ENCODE results near the gene CHRDL2. TPM values are rescaled to one million over a fixed set of nuclear protein-coding genes. Genes with fewer than 3 reads are reported as not detected.

CHRDL2 gene
- total RNA-seq, 6 experiments from 2014 or later: 2.9 to 41.4 (median 23.9) TPM

GRCh38 chr11:74720596-74721478, 10.4 kb downstream of the CHRDL2 start:
- Histone ChIP-seq H3K9me3 (no peaks in the 10 kb centered on the region), H3K4me3 (no peak overlapping the region), H3K27me3 (no peaks in the 10 kb centered on the region), H3K4me1 (no peaks in the 10 kb centered on the region), H3K27ac (no peak overlapping the region), H3K36me3 (no peaks in the 10 kb centered on the region)
- intact Hi-C loops (cut with DNase I): loop anchor here (10.0 kb wide), 1 partner anchor 86 kb away; no protein-coding TSS in a partner anchor
- TF ChIP-seq CTCF (IDR thresholded peaks at IDR 0.05): no peak
- no peak for TF ChIP-seq POLR2A (IDR thresholded peaks at IDR 0.05)
- 85% methylated on average over 3 of the region's 17 CpGs for WGBS (ENCODE audit: insufficient coverage, low coverage, low lambda C conversion rate, missing lambda C conversion rate)
- ATAC-seq (peak in 1 of 4 donors; percentile 14), DNase-seq (no peak)

GRCh38 chr11:74719011-74719410, 12.2 kb downstream of the CHRDL2 start:
- TF ChIP-seq CTCF (IDR thresholded peaks at IDR 0.05): no peak
- TF ChIP-seq POLR2A (IDR thresholded peaks at IDR 0.05): no peak
- H3K9me3 ChIP-seq: no peaks in the 10 kb centered on the region
- DNase-seq (no peak), ATAC-seq (no peak)
- H3K27ac ChIP-seq: no peak overlapping the region
- no peaks in the 10 kb centered on the region for H3K36me3 ChIP-seq
- whole genome bisulfite sequencing (ENCODE audit: insufficient coverage, low coverage, low lambda C conversion rate, missing lambda C conversion rate): 91% methylated on average over 5 of the region's 5 CpGs
- no peaks in the 10 kb centered on the region for H3K4me1 ChIP-seq
- H3K4me3 ChIP-seq: no peak overlapping the region
- H3K27me3 ChIP-seq: no peaks in the 10 kb centered on the region
- intact Hi-C loops (cut with DNase I): no loop called here

GRCh38 chr11:74717221-74717969, 13.8 kb downstream of the CHRDL2 start:
- no peak for TF ChIP-seq POLR2A (IDR thresholded peaks at IDR 0.05)
- no peak for TF ChIP-seq CTCF (IDR thresholded peaks at IDR 0.05)
- Histone ChIP-seq H3K27ac (no peak overlapping the region), H3K4me1 (no peaks in the 10 kb centered on the region), H3K4me3 (no peak overlapping the region), H3K27me3 (no peaks in the 10 kb centered on the region), H3K36me3 (no peaks in the 10 kb centered on the region), H3K9me3 (no peaks in the 10 kb centered on the region)
- 63% methylated on average over 4 of the region's 5 CpGs for WGBS (ENCODE audit: insufficient coverage, low coverage, low lambda C conversion rate, missing lambda C conversion rate)
- ATAC-seq: no peak
- intact Hi-C loops (cut with DNase I): no loop called here
- no peak for DNase-seq

- DNase-seq (no peak), ATAC-seq (no peak)
- H3K36me3 ChIP-seq: no peaks in the 10 kb centered on the region
- WGBS (ENCODE audit: insufficient coverage, low coverage, low lambda C conversion rate, missing lambda C conversion rate): 76% methylated on average over 6 of the region's 7 CpGs
- H3K9me3 ChIP-seq: no peaks in the 10 kb centered on the region
- no peak overlapping the region for H3K4me3 ChIP-seq
- H3K27ac ChIP-seq: no peak overlapping the region
- no peak for TF ChIP-seq POLR2A (IDR thresholded peaks at IDR 0.05)
- no peak for TF ChIP-seq CTCF (IDR thresholded peaks at IDR 0.05)
- no peaks in the 10 kb centered on the region for H3K4me1 ChIP-seq
- H3K27me3 ChIP-seq: no peaks in the 10 kb centered on the region
- intact Hi-C loops (cut with DNase I): no loop called here
Measured at GRCh38 chr11:74714904-74715303, 16.3 kb downstream of the CHRDL2 start.
